Measurements from ENCODE around the gene TOMM40L.

DNA sequence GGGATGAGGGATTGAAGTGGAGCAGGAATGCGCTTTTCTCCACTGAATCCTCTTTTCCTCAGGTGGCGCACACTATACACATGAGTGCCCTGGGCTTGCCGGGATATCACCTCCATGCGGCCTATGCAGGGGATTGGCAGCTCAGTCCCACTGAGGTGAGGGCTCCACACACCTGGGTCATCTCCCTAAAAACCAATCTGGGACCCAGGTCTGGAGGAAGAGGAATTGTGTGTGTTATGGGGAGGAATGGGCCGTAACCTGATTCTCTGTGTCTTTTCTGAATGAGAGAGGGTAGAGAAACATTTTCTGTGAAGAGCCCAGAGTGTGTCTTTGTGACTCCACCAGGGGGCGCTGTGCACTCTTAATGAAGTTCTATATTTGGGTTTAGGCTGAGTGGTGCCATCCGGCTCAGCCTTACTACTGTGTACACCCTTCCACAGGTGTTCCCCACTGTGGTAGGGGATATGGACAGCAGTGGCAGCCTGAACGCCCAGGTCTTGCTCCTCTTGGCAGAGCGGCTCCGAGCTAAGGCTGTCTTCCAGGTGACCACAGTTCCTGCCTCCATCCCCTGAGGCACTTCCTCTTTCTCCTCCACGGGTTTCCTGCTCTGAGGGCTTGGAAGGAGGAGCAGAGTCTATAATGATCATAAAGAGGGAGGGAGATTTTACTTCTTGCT is 1.5 kb downstream of the TOMM40L start:
- TF ChIP-seq, protein P1, sequence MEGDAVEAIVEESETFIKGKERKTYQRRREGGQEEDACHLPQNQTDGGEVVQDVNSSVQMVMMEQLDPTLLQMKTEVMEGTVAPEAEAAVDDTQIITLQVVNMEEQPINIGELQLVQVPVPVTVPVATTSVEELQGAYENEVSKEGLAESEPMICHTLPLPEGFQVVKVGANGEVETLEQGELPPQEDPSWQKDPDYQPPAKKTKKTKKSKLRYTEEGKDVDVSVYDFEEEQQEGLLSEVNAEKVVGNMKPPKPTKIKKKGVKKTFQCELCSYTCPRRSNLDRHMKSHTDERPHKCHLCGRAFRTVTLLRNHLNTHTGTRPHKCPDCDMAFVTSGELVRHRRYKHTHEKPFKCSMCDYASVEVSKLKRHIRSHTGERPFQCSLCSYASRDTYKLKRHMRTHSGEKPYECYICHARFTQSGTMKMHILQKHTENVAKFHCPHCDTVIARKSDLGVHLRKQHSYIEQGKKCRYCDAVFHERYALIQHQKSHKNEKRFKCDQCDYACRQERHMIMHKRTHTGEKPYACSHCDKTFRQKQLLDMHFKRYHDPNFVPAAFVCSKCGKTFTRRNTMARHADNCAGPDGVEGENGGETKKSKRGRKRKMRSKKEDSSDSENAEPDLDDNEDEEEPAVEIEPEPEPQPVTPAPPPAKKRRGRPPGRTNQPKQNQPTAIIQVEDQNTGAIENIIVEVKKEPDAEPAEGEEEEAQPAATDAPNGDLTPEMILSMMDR (IDR thresholded peaks at IDR 0.05), result peak; percentile 81 to 90 (median 86)
- TF ChIP-seq POLR2A (IDR thresholded peaks at IDR 0.05), result no peak
